ENCODE data around the gene C3orf38.

C3orf38 gene

GRCh38 chr3:88141458-88142083 is 8.2 kb upstream of the C3orf38 start:
- DNase-seq (ENCODE audit: low spot score), result no peak
- Histone ChIP-seq H3K27ac (no peak overlapping the region), H3K4me3 (no peak overlapping the region)
- TF ChIP-seq CTCF (IDR thresholded peaks at IDR 0.05), result no peak

- Histone ChIP-seq H3K4me3 (no peak overlapping the region), H3K27ac (no peak overlapping the region)
- no peak for TF ChIP-seq CTCF (IDR thresholded peaks at IDR 0.05)
- DNase-seq (ENCODE audit: low spot score), result no peak
These were observed 7.6 kb upstream of the C3orf38 start for GRCh38 chr3:88142094-88142624.

GRCh38 chr3:88147261-88147660 is 2.5 kb upstream of the C3orf38 start:
- Histone ChIP-seq H3K27ac (no peak overlapping the region), H3K4me3 (no peak overlapping the region)
- no peak for TF ChIP-seq CTCF (IDR thresholded peaks at IDR 0.05)
- no peak for DNase-seq (ENCODE audit: low spot score)

- Histone ChIP-seq H3K4me3 (peak overlapping the region; percentile 87), H3K27ac (peak overlapping the region in 1 of 2 donors; percentile 93)
- TF ChIP-seq CTCF (IDR thresholded peaks at IDR 0.05), result no peak
- DNase-seq (ENCODE audit: low spot score), result no peak
These were observed 1.1 kb upstream of the C3orf38 start for GRCh38 chr3:88148651-88149050.

GRCh38 chr3:88149101-88149508 is 654 bp upstream of the C3orf38 start:
- H3K27ac ChIP-seq, result peak overlapping the region in 1 of 2 donors; percentile 93
- DNase-seq (ENCODE audit: low spot score), result no peak
- TF ChIP-seq CTCF (IDR thresholded peaks at IDR 0.05), result no peak

GRCh38 chr3:88150371-88150770 is 612 bp downstream of the C3orf38 start:
- no peak for DNase-seq (ENCODE audit: low spot score)
- peak overlapping the region; percentile 87 for H3K4me3 ChIP-seq
- TF ChIP-seq CTCF (IDR thresholded peaks at IDR 0.05), result no peak
- peak overlapping the region; percentile 93 to 96 for H3K27ac ChIP-seq

More at GRCh38 chr3:88149101-88149508, 654 bp upstream of the C3orf38 start:
- peak overlapping the region; percentile 87 for H3K4me3 ChIP-seq

- DNase-seq (ENCODE audit: low spot score), result no peak
- peak overlapping the region in 1 of 2 donors; percentile 96 for H3K27ac ChIP-seq
- no peak for TF ChIP-seq CTCF (IDR thresholded peaks at IDR 0.05)
- H3K4me3 ChIP-seq, result peak overlapping the region; percentile 87
These were observed 1.0 kb downstream of the C3orf38 start for GRCh38 chr3:88150806-88151205.
